ACHN (cell line): ENCODE measurements around the gene LTA4H.
A peak's percentile ranks its signal among the peaks of the same experiment; 100 is the strongest.

Experiments used
- DNase-seq: peaks from one replicate; pipeline ENCODE4 v3.0.0-alpha.2; 2015
- in situ Hi-C: cut with HindIII; loops from 2 replicates; pipeline ENCODE4 v1.10.0; 2017; ENCODE audit warnings: low sequenced_read_pairs, low pct_ligation_motif_present, low pct_unique_long_range_greater_than_20kb

LTA4H gene

DNA sequence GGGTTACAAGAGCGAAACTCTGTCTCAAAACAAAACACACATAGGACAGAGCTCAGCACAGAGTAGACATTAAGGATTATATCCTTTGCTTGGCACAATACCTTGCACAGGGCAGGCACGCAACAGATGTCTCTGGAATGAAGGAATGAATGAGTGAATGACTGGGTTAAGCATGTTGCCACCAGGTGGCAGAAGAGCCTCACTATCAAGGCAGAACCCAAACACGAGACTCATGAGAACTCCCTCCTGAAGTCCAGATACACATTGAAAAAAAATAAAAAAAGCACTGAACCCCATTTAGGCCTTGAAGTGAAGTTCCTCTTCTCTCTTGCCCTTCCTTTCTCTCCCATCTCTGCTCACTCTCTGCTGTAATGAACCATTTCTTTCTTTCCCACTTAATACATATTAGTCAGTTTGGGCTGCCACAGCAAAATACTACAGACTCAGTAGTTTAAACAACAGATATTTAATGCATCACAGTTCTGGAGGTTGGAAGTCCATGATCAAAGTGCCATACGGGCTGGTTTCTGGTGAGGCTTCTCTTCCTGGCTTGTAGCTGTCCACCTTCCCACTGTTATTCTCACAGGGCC is 26.6 kb upstream of the LTA4H start:
- DNase-seq: peak; percentile 88
- in situ Hi-C loops: loop anchor here (25.0 kb wide), 2 partner anchors 150 to 450 kb away; no protein-coding TSS in a partner anchor

DNA sequence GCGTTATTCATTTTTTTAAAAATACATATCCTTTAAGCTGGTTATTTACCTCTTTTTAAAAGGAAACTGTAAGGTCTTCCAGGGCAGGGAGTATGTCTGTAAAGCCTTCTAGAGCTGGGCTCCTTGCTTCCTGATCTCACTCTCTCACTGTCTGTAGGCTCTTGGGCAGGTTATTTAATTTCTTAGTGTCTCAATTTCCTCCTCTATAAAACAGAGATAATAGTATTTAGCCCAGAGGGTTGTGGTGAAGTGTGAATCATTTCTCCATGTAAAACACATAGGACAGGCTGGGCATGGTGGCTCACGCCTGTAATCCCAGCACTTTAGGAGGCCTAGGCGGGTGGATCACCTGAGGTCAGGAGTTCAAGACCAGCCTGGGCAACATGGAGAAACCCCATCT is 25.9 kb upstream of the LTA4H start:
- DNase-seq: no peak
- in situ Hi-C loops: loop anchor here (25.0 kb wide), 2 partner anchors 151 to 451 kb away; no protein-coding TSS in a partner anchor

DNA sequence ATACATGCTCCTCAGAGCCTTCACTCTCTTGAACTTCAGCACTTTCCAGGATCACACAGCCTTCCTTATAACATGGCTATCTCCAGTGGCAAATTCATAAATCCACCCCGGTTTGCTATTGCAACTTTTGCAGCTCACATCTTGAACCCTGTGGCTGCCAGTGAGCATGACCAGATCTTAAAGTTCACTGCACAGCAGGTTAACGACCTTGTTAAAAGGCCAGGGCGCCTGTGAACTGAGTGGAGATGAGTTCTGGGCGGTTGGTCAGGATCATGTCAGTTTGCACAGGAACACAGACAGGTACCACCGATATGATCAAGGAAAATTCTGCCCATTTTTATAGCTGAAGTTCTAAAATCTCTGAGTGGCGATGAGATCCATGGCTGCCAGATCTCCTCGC is 24.7 kb upstream of the LTA4H start:
- in situ Hi-C loops: loop anchor here (25.0 kb wide), 2 partner anchors 152 to 452 kb away; no protein-coding TSS in a partner anchor
- no peak for DNase-seq

DNA sequence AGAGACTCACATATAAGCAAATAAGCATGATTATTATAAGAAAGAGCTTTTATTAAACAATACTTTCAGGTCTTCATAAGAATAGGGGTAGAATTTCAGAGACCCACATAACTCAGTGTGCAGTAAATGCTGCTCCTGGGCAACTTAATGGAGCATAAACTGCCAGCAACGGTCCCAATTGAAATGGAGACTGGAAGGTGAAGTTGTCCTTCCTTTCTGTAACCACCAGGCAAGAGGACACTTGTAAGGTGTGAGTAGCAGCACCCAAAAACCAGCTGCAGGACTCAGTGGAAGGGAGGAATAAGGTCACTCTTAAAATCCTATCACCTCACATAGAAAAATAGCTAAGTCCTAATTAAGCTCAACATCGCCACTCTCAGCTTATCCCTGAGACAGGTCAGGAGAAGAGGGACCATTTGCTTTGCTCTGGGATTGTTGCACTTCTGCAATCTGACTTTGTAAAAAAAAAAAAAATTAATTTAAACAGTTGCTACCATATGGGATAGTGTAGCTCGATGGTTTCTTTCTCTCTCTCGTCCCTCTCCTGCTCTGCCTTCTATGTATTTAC is 22.7 kb upstream of the LTA4H start:
- in situ Hi-C loops: loop anchor here (25.0 kb wide), 2 partner anchors 154 to 454 kb away; no protein-coding TSS in a partner anchor
- DNase-seq: no peak

DNA sequence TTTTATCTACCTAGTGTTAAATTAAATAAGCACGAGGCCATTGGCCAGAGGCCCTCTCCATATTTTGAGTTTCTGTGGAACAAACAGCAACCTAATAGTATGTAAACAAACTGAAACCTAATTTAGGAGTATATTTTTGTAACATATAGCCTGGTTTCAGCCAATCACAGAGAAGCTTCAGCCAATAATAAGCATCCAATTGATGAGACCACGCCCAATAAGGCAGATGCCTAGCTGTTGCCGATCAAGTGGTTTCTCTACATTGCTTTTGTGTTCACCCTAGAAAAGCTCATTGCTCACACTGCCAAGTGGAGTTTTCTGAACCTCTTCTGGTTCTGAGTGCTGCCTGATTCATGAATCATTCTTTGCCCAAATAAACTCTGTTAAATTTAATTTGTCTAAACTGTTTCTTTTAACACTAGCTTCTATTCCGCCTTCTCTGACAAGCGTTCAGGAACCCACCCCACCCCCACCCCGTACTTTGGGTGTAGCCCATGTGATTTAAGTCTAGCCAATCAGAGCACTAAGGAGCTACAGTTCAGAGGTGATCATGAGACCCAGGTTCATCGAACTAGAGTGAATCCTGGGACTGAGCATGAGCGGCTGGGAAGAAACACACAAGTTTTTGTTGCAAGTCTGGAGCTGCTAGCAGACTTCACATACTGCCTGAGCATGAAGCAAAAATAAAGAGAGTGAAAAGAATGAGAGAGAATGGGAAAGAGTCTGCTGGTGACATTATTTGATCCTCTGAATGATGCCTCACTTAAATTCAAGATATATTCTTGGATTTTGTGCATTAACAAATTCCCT is 21.5 kb upstream of the LTA4H start:
- in situ Hi-C loops: loop anchor here (25.0 kb wide), 2 partner anchors 155 to 455 kb away; no protein-coding TSS in a partner anchor
- DNase-seq: no peak

DNA sequence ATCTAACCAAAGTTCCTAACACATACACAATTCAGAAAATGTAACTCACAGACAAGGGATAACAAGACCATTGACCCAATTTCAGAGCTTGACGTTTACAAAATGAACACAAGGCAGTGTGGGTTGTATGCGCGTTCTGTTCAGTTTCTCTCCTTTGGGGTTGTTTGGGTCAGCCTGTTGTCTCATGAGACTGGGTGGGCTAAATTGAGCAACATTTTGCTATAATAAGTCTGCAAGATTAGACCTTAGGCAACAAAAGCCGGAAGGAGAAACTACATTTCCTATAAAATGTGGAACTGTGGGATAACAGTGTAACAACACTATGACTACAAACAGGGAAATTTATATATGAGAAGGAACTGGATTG is 18.8 kb upstream of the LTA4H start:
- DNase-seq: no peak
- in situ Hi-C loops: loop anchor here (25.0 kb wide), 2 partner anchors 158 to 458 kb away; no protein-coding TSS in a partner anchor

DNA sequence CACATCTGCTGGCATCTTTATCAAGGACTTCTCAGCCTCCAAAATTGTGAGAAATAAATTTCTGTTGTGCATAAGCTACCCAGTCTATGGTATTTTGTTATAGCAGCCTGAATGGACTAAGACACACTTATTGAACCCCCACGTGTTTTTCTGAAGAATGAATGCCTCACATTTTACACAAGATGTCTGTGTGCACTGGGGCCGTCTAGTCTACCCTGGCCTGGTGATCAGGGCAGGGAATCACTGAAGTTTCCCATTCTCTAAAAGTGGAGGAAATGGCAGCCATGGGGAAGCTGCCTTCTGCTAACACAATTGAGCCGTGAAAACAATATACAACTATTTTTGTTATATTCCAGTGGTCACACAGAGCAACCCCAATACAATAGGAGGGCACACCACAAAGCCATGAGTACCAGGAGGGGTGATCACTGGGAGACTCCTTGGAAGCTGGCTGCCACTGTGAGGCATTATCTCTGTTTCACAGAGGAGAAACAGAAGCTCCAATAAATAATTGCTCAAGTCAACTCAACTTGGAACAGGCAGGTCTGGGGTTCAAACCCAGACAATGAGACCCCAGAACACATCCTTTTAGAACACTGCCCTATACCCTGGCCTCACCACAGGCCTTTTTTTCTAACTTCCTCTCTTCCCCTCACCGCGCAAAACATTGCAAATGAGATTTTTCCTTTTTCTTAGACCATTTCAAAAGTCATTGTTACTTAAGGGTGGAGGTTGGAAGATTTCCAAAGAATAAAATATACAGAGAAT is 18.3 kb upstream of the LTA4H start:
- in situ Hi-C loops: loop anchor here (25.0 kb wide), 2 partner anchors 159 to 459 kb away; no protein-coding TSS in a partner anchor
- DNase-seq: no peak

DNA sequence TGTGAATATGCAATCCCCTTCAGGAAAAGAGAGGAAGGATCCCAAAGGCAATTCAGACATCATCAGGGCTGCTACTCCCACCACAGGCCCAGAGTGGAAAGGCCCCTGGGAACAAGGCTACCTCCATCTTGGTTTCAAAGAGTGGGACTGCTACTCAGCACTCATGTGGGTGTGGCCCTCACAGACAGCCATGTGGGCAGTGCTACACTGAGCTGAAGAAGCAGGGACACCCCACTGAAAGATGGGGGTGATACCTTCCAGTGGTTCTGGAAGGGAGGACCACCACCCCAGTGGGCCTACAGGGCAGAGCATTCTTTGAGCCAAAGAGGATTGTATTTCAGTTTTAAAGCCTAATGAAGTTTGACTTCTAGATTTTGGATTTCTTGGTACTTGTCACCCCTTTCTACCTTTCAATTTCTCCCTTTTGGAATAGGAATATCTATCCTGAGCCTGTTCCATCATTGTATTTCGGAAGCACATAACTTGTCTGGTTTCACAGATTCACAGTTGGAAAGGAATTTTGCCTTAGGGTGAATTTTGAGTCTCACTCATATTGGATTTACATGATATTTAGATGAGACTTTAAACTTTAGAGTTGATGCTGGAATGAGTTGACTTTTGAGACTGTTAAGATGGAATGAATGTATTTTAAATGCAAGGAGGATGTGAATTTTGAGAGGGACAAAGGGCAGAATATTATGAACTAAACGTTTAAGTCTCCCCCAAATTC is 16.5 kb upstream of the LTA4H start:
- no peak for DNase-seq
- in situ Hi-C loops: loop anchor here (25.0 kb wide), 2 partner anchors 160 to 460 kb away; no protein-coding TSS in a partner anchor

DNA sequence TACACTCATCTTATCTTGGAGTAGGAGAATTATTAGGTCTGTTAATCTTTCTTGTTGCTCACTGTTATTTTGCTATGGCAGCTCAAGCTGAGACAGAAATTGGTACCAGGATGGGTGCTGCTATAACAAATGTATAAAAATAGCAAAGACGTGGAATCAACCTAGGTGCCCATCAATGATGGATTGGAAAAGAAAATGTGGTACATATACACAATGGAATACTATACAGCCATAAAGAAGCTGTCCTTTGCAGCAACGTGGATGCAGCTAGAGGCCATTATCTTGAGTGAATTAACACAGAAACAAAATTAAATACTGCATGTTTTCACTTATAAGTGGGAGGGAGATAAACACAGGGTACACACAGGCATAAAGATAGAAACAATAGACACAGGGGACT is 14.8 kb upstream of the LTA4H start:
- in situ Hi-C loops: loop anchor here (25.0 kb wide), 2 partner anchors 162 to 462 kb away; no protein-coding TSS in a partner anchor
- DNase-seq: no peak

DNA sequence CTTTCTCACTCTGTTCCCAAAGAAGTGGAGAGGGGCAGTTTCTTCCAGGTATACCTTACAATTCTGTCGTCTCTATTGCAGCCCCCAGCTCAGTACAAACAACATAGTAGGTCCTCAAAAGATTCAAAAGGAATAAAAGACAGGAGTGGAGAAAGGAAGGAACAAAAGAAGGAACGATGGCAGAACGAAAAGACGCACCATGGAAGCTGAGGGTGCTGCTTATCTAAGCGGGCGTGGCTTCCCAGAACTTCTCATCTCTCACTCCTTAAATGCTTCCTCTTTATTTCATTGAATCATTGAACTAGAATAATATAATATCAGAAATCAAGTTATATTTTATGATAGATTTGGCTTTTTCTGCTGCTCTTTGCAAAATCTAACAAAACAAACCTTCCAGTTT is 13.7 kb upstream of the LTA4H start:
- DNase-seq: no peak
- in situ Hi-C loops: no loop called here

DNA sequence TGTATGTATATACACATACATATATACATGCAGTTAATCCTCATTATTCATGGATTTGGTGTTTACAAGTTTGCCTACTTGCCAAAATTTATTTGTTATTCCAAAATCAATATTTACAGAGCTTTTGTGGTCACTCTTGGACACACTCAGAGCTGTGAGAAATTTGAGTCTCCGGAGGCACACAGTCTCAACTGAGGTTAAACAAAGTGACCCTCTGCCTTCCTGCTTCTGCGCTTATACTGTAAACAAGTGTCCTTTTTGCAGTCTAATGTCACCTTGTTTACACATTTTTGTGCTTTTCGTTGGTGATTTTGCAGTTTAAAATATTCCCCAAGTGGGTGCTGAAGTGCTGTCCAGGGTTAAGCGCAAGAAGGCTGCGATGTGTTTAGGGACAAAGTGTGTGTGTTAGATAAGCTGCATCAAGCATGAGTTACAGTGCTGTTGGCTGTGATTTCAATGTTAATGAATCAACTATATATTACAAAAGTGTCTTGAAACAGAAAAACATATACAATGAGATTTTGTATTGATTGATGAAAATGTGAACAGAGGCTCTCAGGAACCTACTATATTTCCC is 13.1 kb upstream of the LTA4H start:
- no peak for DNase-seq
- in situ Hi-C loops: no loop called here

DNA sequence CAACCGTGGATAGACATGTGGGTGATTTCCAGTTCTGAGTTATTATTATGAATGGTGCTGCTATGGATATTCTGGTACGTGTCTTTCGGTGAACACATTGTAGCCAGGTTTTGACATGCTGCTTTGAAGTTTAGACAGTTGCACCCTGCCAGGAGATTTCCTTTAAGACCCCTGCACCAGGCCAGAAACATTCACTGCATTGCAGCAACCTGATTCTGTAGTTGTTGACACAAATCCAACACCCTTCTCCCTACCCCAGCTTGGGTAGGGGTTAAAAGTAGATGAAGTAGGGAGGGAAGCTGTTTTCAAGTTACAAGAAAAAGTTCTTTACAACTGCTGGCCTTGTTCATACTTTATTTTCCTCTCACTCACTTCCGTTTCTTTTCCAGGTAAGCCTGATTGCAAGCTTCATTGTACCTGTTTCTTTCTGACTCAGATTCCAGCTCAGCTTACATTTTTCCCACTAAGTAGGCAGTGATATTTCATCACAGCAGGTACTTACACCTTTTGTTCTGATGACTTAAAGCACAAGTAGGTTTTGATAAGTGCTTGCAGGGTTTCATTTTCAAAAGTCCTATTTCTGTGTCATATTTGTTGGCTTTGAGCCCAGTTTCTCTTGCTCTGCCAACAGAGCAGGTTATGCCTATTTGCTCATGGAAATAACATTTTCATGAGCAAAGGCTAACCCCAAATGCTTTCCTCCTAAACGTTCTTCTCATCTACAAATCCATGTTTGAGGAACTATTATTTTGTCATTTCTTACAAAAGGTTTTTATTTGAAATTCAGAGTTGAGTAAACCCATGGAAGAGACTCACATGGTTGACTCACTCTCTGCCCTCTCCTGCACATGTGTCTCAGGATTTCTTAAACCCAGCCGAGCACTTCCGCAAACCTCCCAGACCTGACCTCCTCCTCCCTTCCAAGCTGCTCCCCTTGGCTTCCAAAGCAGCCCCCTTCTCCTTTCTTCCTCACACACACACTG is 12.1 kb upstream of the LTA4H start:
- in situ Hi-C loops: no loop called here
- peak; percentile 33 for DNase-seq

DNA sequence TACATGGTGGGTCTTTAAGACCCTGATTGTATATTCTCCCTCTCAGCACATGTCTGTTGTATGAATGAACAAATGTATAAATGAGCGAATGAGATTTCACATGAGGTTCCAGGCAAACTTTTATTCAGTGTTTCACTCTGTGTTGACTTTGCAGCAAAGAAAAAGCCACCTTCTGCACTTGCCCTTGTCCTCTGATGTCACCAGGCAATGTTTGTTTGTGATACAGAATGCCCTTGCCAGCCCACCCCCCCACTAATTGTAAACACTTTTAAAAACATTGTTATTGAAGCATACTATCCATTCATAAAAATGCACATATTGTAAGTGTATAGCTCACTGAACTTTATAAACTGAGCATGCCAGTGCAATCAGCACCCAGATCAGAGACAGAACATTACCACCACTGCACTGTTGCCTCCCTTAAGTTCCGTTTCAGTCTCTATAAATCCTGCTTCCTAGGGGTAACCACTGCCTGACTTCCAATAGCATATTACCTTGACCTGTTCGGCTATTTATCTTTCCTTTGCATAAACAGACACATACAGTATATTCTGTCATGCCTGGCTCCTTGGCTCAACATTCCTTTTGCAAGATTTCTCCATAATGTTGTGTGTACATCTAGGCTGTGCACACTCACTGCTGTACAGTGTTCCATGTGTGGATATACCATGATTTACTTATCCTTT is 11.3 kb upstream of the LTA4H start:
- DNase-seq: no peak
- in situ Hi-C loops: no loop called here

DNA sequence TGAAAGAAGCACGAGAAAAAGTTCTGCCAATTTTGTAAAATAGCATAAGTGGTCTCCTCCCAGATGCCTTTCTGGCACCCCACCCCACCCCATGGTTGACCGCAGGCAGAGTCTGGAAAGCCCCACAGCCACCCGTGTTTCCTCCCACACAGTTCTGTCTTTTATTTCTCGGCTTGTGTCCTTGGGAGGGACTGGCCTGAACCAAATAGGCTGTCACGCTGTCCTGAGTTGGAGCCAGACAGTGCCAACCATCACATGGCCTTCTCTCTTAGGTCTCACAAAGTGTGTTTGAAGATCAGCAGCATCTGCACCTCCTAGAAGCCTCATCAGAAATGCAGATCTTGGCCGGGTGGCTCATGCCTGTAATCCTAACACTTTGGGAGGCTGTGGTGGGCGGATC is 10.2 kb upstream of the LTA4H start:
- no peak for DNase-seq
- in situ Hi-C loops: no loop called here

DNA sequence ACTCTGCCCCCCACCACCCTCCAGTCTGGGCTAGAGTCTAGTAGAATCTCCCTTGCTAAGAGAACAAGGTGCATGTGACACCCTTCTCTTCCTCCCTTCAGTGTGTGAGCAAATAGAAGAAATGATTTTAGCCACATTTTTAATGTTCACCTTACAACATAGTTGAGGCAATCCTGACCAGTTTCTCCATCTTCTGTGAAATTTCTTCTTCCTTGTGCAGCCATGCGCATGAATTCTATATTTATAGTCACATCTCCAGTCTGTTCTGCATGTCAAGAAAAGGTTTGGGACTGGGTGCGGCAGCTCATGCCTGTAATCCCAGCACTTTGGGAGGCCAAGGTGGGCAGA is 9.5 kb upstream of the LTA4H start:
- in situ Hi-C loops: no loop called here
- no peak for DNase-seq
